CD4-positive, alpha-beta T cell (primary cell): ENCODE data around the gene GSK3B. TPM values are rescaled to one million over a fixed set of nuclear protein-coding genes. Genes with fewer than 3 reads are reported as not detected.

Source experiments
- ATAC-seq: fragments of 200-7000 bp; cut with Tn5 transposase; one replicate; pipeline ENCODE4 v1.10.0; 2022; ENCODE audit warnings: mild to moderate bottlenecking; ENCODE audit not compliant: poor library complexity
- CTCF ChIA-PET: fragments of 350-600 bp; sonication (Branson Sonifier 250); formaldehyde crosslinking; loops from one replicate; lab custom pipeline; 2021; ENCODE audit warnings: antibody characterized with exemption, inconsistent platforms; lab: Charles Lee
- POLR2A ChIA-PET: fragments of 350-600 bp; sonication (Branson Sonifier 250); formaldehyde crosslinking; loops from one replicate; lab custom pipeline; 2021; ENCODE audit warnings: antibody characterized with exemption, inconsistent platforms; lab: Charles Lee
- DNase-seq, 14 experiments: peaks; one replicate each; pipeline ENCODE4 v3.0.0-alpha.2; 2013 to 2020; ENCODE audit warnings: mixed read lengths in 2 of 14
- H3K27ac ChIP-seq, 2 donors: one replicate each; pipeline versions ENCODE4 v1.5.1 to v1.7.0; 2013; ENCODE audit warnings: low read length in 2 of 2, low read depth in 1 of 2, mild to moderate bottlenecking in 1 of 2
- H3K27me3 ChIP-seq, 2 experiments: 1 replicate in 1 of 2; 2 replicates in 1 of 2; pipeline versions ENCODE4 v1.6.1 to v1.7.0; 2013; ENCODE audit warnings: low read length in 2 of 2, control low read depth in 1 of 2, mild to moderate bottlenecking in 1 of 2, moderate library complexity in 1 of 2; ENCODE audit not compliant: insufficient read depth in 2 of 2, control insufficient read depth in 1 of 2
- H3K36me3 ChIP-seq: one replicate; pipeline ENCODE4 v1.6.1; 2013; ENCODE audit warnings: low read length, control low read depth; ENCODE audit not compliant: insufficient read depth
- H3K4me1 ChIP-seq: one replicate; pipeline ENCODE4 v1.6.1; 2013; ENCODE audit warnings: low read length, control low read depth; ENCODE audit not compliant: insufficient read depth
- H3K4me3 ChIP-seq: one replicate; pipeline ENCODE4 v1.5.1; 2013; ENCODE audit warnings: mild to moderate bottlenecking, low read length, moderate library complexity
- H3K9me3 ChIP-seq, 2 experiments: 1 replicate in 1 of 2; 2 replicates in 1 of 2; pipeline versions ENCODE4 v1.6.1 to v1.7.0; 2013; ENCODE audit warnings: low read length in 2 of 2, mild to moderate bottlenecking in 2 of 2, control low read depth in 1 of 2, moderate library complexity in 1 of 2; ENCODE audit not compliant: control insufficient read depth in 1 of 2, insufficient read depth in 1 of 2
- H3K27ac Mint-ChIP-seq: one replicate; pipeline ENCODE4 v1.8.0; 2020; ENCODE audit warnings: mixed read lengths
- H3K27me3 Mint-ChIP-seq: one replicate; pipeline ENCODE4 v1.8.0; 2021; ENCODE audit warnings: mixed read lengths
- H3K36me3 Mint-ChIP-seq: one replicate; pipeline ENCODE4 v1.8.0; 2021; ENCODE audit warnings: low read depth, mixed read lengths
- H3K4me1 Mint-ChIP-seq: one replicate; pipeline ENCODE4 v1.8.0; 2021; ENCODE audit warnings: low read depth, mixed read lengths
- H3K4me3 Mint-ChIP-seq: one replicate; pipeline ENCODE4 v1.8.0; 2020; ENCODE audit warnings: mild to moderate bottlenecking, mixed read lengths
- H3K9me3 Mint-ChIP-seq: one replicate; pipeline ENCODE4 v1.8.0; 2020; ENCODE audit warnings: mixed read lengths
- CTCF ChIP-seq: fragments of 200-600 bp; IDR thresholded peaks from one replicate; pipeline ENCODE4 v1.8.0; 2022; ENCODE audit warnings: antibody characterized with exemption, mild to moderate bottlenecking
- intact Hi-C, 2 experiments: fragments of 100-400 bp; cut with DNase I in 1 of 2; cut with micrococcal nuclease in 1 of 2; formaldehyde crosslinking; loops; one replicate each; pipeline versions ENCODE4 v1.15.1 to v1.9.0; 2023 to 2025; cut with DNase I, micrococcal nuclease
- total RNA-seq, 174 experiments: library from RNA in 2 of 174; stranded (reverse) in 2 of 174; gene quantifications; one replicate each; pipeline ENCODE4 v1.2.3 and lab custom pipeline; 2021 to 2026

Gene GSK3B
- total RNA-seq, 2 experiments from 2014 or later = 27.9 to 29.1 TPM

- no peak overlapping the region for H3K27ac Mint-ChIP-seq
- H3K4me1 Mint-ChIP-seq = peaks cover 39% of the 10 kb centered on the region
- no peaks in the 10 kb centered on the region for H3K9me3 Mint-ChIP-seq
- no peak overlapping the region for H3K4me3 ChIP-seq
- ATAC-seq (no peak), DNase-seq (no peak)
- H3K9me3 ChIP-seq = no peaks in the 10 kb centered on the region
- CTCF ChIA-PET = interaction anchor here (0.7 kb wide), 1 partner anchor 84 kb away, joined by 3 read pairs; no protein-coding TSS in a partner anchor
- peaks cover 9% of the 10 kb centered on the region for H3K36me3 ChIP-seq
- H3K36me3 Mint-ChIP-seq = peaks cover 16% of the 10 kb centered on the region
- no peak overlapping the region for H3K27ac ChIP-seq
- no peak for TF ChIP-seq CTCF
- H3K27me3 ChIP-seq = no peaks in the 10 kb centered on the region
- no peaks in the 10 kb centered on the region for H3K27me3 Mint-ChIP-seq
- H3K4me1 ChIP-seq = no peaks in the 10 kb centered on the region
- POLR2A ChIA-PET = no interaction called here
- intact Hi-C loops = loop anchor here in 1 of 2 experiments (10.0 kb wide), 1 partner anchor 55 kb away; no protein-coding TSS in a partner anchor
- H3K4me3 Mint-ChIP-seq = no peak overlapping the region
Observed at GRCh38 chr3:119969759-119970158, 124.5 kb downstream of the GSK3B start.

GRCh38 chr3:119967353-119968006 is 126.8 kb downstream of the GSK3B start:
- intact Hi-C loops = loop anchor here in 1 of 2 experiments (10.0 kb wide), 1 partner anchor 53 kb away; no protein-coding TSS in a partner anchor
- H3K27me3 ChIP-seq = no peaks in the 10 kb centered on the region
- Mint-ChIP-seq H3K4me3 (no peak overlapping the region), H3K27me3 (no peaks in the 10 kb centered on the region), H3K27ac (no peak overlapping the region), H3K36me3 (peaks cover 17% of the 10 kb centered on the region), H3K4me1 (peaks cover 47% of the 10 kb centered on the region), H3K9me3 (peaks cover 2% of the 10 kb centered on the region)
- no peak for TF ChIP-seq CTCF
- ChIA-PET CTCF (no interaction called here), POLR2A (interaction anchor here (0.6 kb wide), 1 partner anchor 48 kb away, joined by 3 read pairs; no protein-coding TSS in a partner anchor)
- H3K4me3 ChIP-seq = no peak overlapping the region
- H3K36me3 ChIP-seq = no peaks in the 10 kb centered on the region
- peaks cover 0 to 4% of the 10 kb centered on the region in 2 experiments for H3K9me3 ChIP-seq
- H3K27ac ChIP-seq = no peak overlapping the region
- ATAC-seq (no peak), DNase-seq (no peak)
- H3K4me1 ChIP-seq = no peaks in the 10 kb centered on the region

GRCh38 chr3:119965692-119966091 is 128.6 kb downstream of the GSK3B start:
- Histone ChIP-seq H3K9me3 (peaks cover 0 to 4% of the 10 kb centered on the region in 2 experiments), H3K27me3 (no peaks in the 10 kb centered on the region), H3K36me3 (no peaks in the 10 kb centered on the region), H3K27ac (no peak overlapping the region), H3K4me1 (no peaks in the 10 kb centered on the region), H3K4me3 (no peak overlapping the region)
- peaks cover 2% of the 10 kb centered on the region for H3K9me3 Mint-ChIP-seq
- H3K27me3 Mint-ChIP-seq = no peaks in the 10 kb centered on the region
- H3K4me3 Mint-ChIP-seq = no peak overlapping the region
- POLR2A ChIA-PET = no interaction called here
- peaks cover 45% of the 10 kb centered on the region for H3K4me1 Mint-ChIP-seq
- ATAC-seq (no peak), DNase-seq (no peak)
- TF ChIP-seq CTCF = no peak
- intact Hi-C loops = loop anchor here in 1 of 2 experiments (10.0 kb wide), 1 partner anchor 51 kb away; no protein-coding TSS in a partner anchor
- CTCF ChIA-PET = no interaction called here
- H3K36me3 Mint-ChIP-seq = peaks cover 25% of the 10 kb centered on the region
- no peak overlapping the region for H3K27ac Mint-ChIP-seq
